Mesodermal cell (in vitro differentiated cells): ENCODE results near the gene MAGEB3. TPM values are rescaled to one million over a fixed set of nuclear protein-coding genes. Genes with fewer than 3 reads are reported as not detected.
"Not testable (repeated sequence)": the region's sequence is repeated elsewhere in the genome, so short reads cannot be mapped to it uniquely, and the experiment has no call there.

Experiments
- H3K27ac ChIP-seq: 2 replicates; pipeline ENCODE4 v1.7.0; 2013; ENCODE audit warnings: mild to moderate bottlenecking, low read depth, low read length, moderate library complexity; ENCODE audit not compliant: severe bottlenecking
- H3K36me3 ChIP-seq: 2 replicates; pipeline ENCODE4 v1.7.1; 2013; ENCODE audit warnings: mild to moderate bottlenecking, low read length, moderate library complexity; ENCODE audit not compliant: control insufficient read depth, insufficient read depth
- H3K4me1 ChIP-seq: one replicate; pipeline ENCODE4 v1.7.1; 2013; ENCODE audit warnings: mild to moderate bottlenecking, low read length; ENCODE audit not compliant: insufficient read depth, control insufficient read depth, poor library complexity, severe bottlenecking
- H3K4me3 ChIP-seq: 2 replicates; pipeline ENCODE4 v1.7.0; 2013; ENCODE audit warnings: low read length, control low read depth, mild to moderate bottlenecking; ENCODE audit not compliant: insufficient read depth, poor library complexity, severe bottlenecking; ENCODE audit errors: extremely low read depth
- H3K9me3 ChIP-seq: 2 replicates; pipeline ENCODE4 v1.7.1; 2013; ENCODE audit warnings: mild to moderate bottlenecking, low read length, moderate library complexity; ENCODE audit not compliant: control insufficient read depth
- WGBS, 2 experiments: methylation state at CpG; one replicate each; pipeline ENCODE4 v1.1.5; 2013; ENCODE audit warnings: missing lambda C conversion rate in 2 of 2; ENCODE audit not compliant: insufficient coverage in 2 of 2; 5-methylcytosine and 5-hydroxymethylcytosine counted together
- polyA plus RNA-seq, 2 experiments: library from polyadenylated mRNA; stranded (reverse); fragments of 50-300 nt; gene quantifications; one replicate each; pipeline ENCODE4 v1.2.3, GENCODE V29; 2013

The MAGEB3 gene
- polyA plus RNA-seq (2013, experiment 1 of 2): 0.29 TPM
- polyA plus RNA-seq (2013, experiment 2 of 2): 0.20 TPM

GRCh38 chrX:30230395-30230794 lies at the start of gene MAGEB3:
Gene MAGEB3 (plus strand): TSS chrX:30230657. CDS start chrX:30235925, 5,268 bp downstream.
- Histone ChIP-seq H3K27ac (no peak within 1 kb of the TSS), H3K36me3 (no peaks in the 10 kb centered on the region), H3K4me3 (no peak within 1 kb of the TSS), H3K9me3 (no peaks in the 10 kb centered on the region), H3K4me1 (no peaks in the 10 kb centered on the region)
- WGBS, 2 experiments: 94% methylated on average over 2 of the region's 4 CpGs; no CpG with 5 or more reads in 1 of the 2 experiments

GRCh38 chrX:30181353-30181752 lies 49.1 kb upstream of the MAGEB3 start:
- Histone ChIP-seq H3K27ac (no peak overlapping the region), H3K4me1 (no peaks in the 10 kb centered on the region), H3K9me3 (no peaks in the 10 kb centered on the region), H3K4me3 (no peak overlapping the region), H3K36me3 (no peaks in the 10 kb centered on the region)
- WGBS, 2 experiments: no CpG with 5 or more reads among the region's 1 CpG

GRCh38 chrX:30183554-30183953 lies 46.9 kb upstream of the MAGEB3 start:
- Histone ChIP-seq H3K4me3 (no peak overlapping the region), H3K4me1 (no peaks in the 10 kb centered on the region), H3K36me3 (no peaks in the 10 kb centered on the region), H3K9me3 (no peaks in the 10 kb centered on the region), H3K27ac (no peak overlapping the region)
- WGBS, 2 experiments: 83 to 100% methylated on average over 1 of the region's 3 CpGs

- Histone ChIP-seq H3K4me1 (no peaks in the 10 kb centered on the region), H3K36me3 (no peaks in the 10 kb centered on the region), H3K27ac (no peak overlapping the region), H3K9me3 (no peaks in the 10 kb centered on the region), H3K4me3 (no peak overlapping the region)
- WGBS, 2 experiments: no CpG with 5 or more reads among the region's 2 CpGs
Observed at GRCh38 chrX:30190426-30190825, 40.0 kb upstream of the MAGEB3 start.

- WGBS, 2 experiments: 20 to 67% methylated on average over 1 of the region's 6 CpGs
- H3K36me3 ChIP-seq, H3K27ac ChIP-seq, H3K9me3 ChIP-seq, H3K4me1 ChIP-seq, H3K4me3 ChIP-seq: not testable (repeated sequence)
Observed at GRCh38 chrX:30193910-30194309, 36.5 kb upstream of the MAGEB3 start.

- WGBS, 2 experiments: no CpG with 5 or more reads among the region's 1 CpG
- H3K27ac ChIP-seq: no peak overlapping the region
- H3K9me3 ChIP-seq: no peaks in the 10 kb centered on the region
- no peak overlapping the region for H3K4me3 ChIP-seq
- no peaks in the 10 kb centered on the region for H3K4me1 ChIP-seq
- no peaks in the 10 kb centered on the region for H3K36me3 ChIP-seq
Observed at GRCh38 chrX:30196322-30196721, 34.1 kb upstream of the MAGEB3 start.

- H3K27ac ChIP-seq: no peak overlapping the region
- H3K4me3 ChIP-seq: no peak overlapping the region
- 100% methylated on average over 1 of the region's 2 CpGs; no CpG with 5 or more reads in 1 of the 2 experiments for WGBS, 2 experiments
- no peaks in the 10 kb centered on the region for H3K36me3 ChIP-seq
- H3K9me3 ChIP-seq: no peaks in the 10 kb centered on the region
- H3K4me1 ChIP-seq: no peaks in the 10 kb centered on the region
Observed at GRCh38 chrX:30212172-30212571, 18.3 kb upstream of the MAGEB3 start.

GRCh38 chrX:30215357-30215843 lies 15.1 kb upstream of the MAGEB3 start, which contains the start of gene MAGEB2:
Gene MAGEB2 (plus strand): TSS chrX:30215563. CDS start chrX:30218581, 3,018 bp downstream.
- no peaks in the 10 kb centered on the region for H3K36me3 ChIP-seq
- H3K9me3 ChIP-seq: no peaks in the 10 kb centered on the region
- no peak within 1 kb of the TSS for H3K4me3 ChIP-seq
- no peak within 1 kb of the TSS for H3K27ac ChIP-seq
- WGBS, 2 experiments: 89 to 98% methylated on average over 10 to 17 of the region's 29 CpGs
- H3K4me1 ChIP-seq: no peaks in the 10 kb centered on the region

- Histone ChIP-seq H3K27ac (no peak overlapping the region), H3K36me3 (no peaks in the 10 kb centered on the region), H3K4me3 (no peak overlapping the region), H3K4me1 (no peaks in the 10 kb centered on the region), H3K9me3 (no peaks in the 10 kb centered on the region)
- no CpG with 5 or more reads among the region's 1 CpG for WGBS, 2 experiments
Observed at GRCh38 chrX:30217465-30217864, 13.0 kb upstream of the MAGEB3 start.

GRCh38 chrX:30219372-30219771 lies 11.1 kb upstream of the MAGEB3 start:
- Histone ChIP-seq H3K36me3 (no peaks in the 10 kb centered on the region), H3K4me3 (no peak overlapping the region), H3K9me3 (no peaks in the 10 kb centered on the region), H3K27ac (no peak overlapping the region), H3K4me1 (no peaks in the 10 kb centered on the region)
- 55% methylated on average over 2 of the region's 4 CpGs; no CpG with 5 or more reads in 1 of the 2 experiments for WGBS, 2 experiments

- H3K9me3 ChIP-seq: no peaks in the 10 kb centered on the region
- H3K4me1 ChIP-seq: no peaks in the 10 kb centered on the region
- no CpG with 5 or more reads among the region's 5 CpGs for WGBS, 2 experiments
- no peak overlapping the region for H3K27ac ChIP-seq
- H3K4me3 ChIP-seq: no peak overlapping the region
- no peaks in the 10 kb centered on the region for H3K36me3 ChIP-seq
Observed at GRCh38 chrX:30220661-30221060, 9.8 kb upstream of the MAGEB3 start.
